NCI-H2029 treated with DMSO at 0.1 percent for 48 hours (cell line): ENCODE results near the gene MVK.
"Not testable (repeated sequence)": the region's sequence is repeated elsewhere in the genome, so short reads cannot be mapped to it uniquely, and the experiment has no call there.

Experiments
- DNase-seq: peaks from one replicate; lab custom pipeline; 2025; lab: John Stamatoyannopoulos, UW

MVK gene

DNA sequence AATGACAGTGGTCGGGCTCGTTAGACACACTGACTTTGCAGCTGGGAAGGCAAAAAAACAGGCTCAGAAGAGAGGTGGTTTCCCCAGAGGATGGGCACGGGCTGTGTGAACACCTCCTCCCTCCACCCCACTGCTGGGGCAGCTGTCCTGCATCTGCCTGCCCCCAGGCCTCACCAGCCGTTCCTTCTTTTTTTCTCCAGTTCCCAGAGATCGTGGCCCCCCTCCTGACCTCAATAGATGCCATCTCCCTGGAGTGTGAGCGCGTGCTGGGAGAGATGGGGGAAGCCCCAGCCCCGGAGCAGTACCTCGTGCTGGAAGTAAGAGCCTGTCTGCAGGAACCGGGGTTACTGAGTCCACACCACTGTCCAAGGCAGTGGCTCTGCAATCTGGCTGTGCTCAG lies 17.4 kb downstream of the MVK start:
- no peak for DNase-seq

DNA sequence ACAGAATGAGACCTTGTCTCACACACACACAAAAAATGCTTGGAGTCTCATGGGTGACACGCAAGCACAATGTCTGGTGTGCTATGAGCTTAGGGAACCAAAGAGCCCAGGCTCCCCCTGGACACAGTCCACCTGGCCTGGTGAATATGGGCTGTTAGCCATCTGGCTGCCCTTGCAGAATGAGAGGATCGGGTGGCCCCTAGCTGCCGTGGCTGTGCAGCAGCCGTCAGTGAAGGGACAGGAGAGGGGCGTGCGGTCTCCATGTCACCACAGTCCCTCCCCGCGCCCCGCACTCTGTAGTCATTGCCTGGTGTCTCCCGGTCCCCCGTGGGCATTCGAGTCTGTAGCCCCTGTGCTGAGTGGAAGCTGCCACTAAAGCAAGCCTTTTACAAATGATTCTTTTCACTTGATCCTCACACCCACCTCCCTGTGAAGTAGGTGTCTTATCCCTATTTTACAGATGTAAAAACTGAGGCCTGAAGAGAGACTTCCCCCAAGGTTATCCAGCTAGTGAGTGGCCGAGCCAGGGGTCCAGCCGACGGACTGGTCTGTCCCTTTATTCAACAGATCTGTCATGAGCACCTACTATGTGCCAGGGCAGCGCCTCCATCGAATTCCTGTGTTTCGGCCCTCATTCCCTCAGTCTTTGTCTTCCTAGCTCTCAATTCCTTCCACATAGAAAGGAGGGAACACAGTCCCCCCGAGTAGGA lies 18.8 kb downstream of the MVK start:
- DNase-seq, result no peak

DNA sequence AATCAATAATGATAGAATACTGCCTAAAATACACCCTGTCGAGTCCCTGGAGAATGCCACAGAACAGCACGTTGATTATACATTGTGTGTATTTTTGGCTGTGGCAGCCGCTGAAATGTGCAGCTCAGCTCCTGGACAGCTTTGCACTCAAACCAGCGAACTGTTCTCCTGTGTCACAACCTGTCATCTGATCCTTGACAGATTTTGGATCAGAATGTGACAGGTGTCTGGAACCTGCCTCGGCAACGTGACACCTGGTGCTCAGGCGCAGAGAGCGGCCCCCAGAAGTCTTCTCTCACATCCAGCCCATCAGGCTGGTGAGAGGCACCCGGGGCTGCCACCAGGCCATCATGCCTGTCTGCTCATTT lies 19.3 kb downstream of the MVK start:
- no peak for DNase-seq

- no peak for DNase-seq
Measured at GRCh38 chr12:109594556-109595317, 21.1 kb downstream of the MVK start.

DNA sequence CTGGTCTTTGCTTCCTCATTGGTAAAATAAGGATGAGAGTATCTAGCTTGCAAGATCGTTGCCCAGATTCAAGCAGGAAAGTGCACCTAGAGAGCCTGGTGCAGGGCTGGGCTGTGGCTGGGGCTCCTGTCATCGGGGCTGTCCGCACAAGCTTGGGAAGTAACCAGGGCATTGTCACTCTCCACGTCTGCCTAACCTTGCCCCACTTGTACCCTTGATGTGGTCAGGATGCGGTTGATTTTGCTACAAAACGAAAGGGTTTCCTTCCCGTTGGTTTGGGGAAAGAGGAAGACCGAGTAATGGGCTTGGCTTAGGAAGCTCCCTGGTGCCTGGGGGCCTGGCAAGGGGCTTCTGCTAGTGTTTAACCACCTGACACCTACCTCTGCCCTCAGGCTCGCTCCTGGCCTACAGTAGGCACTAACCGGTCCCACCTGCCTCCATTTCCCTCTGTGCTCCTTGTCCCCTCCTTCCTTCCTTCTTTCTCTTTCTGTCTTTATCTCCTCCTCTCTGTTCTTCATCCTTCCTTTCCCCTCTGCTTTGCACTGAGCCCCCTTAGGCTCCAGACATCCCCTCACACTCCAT lies 21.8 kb downstream of the MVK start:
- DNase-seq, result no peak

DNA sequence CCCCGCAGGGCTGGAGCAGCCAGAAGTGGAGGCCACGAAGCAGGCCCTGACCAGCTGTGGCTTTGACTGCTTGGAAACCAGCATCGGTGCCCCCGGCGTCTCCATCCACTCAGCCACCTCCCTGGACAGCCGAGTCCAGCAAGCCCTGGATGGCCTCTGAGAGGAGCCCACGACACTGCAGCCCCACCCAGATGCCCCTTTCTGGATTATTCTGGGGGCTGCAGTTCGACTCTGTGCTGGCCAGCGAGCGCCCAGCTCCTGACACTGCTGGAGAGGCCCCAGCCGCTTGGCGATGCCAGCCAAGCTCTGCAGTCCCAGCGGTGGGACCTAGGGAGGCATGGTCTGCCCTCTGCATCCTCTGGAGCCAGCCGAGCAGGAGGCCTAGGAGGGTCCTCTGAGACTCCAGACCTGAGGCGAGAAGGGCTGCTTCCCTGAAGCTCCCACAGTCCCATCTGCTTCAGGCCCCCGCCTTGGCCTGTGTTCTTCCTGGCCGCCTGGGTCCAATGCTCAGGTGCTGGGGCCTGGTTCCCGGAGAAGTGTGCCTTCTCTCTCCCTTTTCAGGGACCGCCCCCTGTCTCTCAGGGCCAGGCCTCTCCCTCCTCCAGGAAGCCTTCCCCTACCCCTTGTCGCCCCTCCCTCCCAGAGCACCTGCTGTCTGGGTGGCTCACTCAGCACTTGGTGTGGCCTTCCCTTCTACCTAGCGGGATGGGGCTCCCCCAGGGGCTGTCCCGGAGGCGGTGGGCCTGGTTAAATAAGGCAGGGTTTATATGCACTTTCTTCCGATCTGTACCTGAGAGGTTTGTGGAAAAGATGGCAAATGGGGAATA lies 23.0 kb downstream of the MVK start:
- no peak for DNase-seq

DNA sequence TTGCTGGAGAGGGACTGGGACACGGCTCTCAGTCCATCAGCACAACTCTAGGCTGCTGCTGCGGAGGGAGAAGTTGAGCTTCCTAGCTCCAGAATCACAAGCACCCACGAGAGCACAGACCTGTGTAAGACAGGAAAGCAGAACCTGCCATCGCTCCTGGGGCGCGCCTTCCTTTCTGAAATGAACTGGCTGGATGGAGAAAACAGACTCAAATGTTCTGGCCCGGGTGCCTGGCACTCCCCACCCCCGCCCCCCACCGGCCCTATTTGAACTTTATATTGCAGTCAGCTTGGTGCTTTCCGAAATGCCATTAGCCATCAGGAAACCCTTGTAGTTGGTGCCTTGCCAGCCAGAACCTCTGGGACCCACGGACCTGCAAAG lies 23.8 kb downstream of the MVK start:
- no peak for DNase-seq

- peak; percentile 39 for DNase-seq
Measured at GRCh38 chr12:109597795-109598427, 24.3 kb downstream of the MVK start.

DNA sequence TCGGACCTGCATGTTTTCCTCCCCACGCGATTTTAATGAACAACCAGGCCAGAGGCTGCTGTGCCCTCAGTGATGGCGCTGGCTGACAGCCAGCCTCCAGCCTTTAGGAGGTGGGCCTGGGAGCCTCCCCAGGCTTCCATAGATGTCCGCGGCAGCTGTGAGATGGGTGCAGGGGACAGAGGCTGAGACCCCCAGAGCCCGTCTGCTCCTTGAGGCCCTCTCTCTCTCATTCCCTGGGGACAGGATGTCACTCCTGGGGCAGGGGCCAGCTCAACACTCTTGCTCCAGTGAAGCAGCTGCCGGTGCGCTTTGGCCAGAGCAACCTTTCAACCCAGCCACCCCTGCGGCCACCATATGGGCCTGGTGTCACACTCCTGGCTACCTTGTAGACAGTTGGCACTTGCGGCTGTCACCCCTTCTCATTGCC lies 24.8 kb downstream of the MVK start:
- no peak for DNase-seq

DNA sequence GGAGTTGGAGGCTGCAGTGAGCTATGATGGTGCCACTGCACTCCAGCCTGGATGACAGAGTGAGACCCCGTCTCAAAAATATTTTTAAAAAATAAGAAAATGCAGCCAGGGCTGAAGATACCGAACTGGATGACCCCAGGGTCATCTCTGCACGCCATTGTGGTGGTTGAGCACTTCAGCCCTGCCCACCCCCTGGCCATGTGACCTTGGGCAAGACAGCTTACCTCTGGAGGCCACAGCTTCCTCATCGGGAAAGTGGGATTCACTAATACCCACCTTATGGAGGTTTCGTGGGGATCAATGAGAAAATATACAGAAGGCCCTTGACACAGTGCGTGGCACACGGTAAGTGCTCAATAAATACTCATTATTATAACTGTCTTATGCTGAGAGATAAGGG lies 25.5 kb downstream of the MVK start:
- no peak for DNase-seq

- no peak for DNase-seq
Measured at GRCh38 chr12:109600481-109600880, 26.9 kb downstream of the MVK start.

DNA sequence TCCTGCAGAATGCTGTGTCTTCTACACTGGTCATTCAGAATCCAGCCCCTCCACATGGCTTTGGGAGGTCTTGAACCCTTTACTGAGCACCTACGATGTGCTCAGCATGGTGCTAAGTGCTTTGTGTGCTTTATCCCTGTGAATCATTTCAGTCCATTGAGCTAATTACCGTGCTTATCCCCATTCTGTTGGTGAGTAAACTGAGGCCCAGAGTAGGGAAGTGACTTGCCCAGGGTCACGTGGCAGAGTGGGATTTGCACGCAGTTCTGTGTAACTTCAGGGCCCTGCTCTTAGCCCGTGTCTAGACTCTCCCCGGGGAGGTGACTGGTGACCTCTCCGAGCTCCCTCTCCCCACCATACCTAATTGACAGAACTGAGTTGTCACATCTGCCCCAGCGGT lies 27.4 kb downstream of the MVK start:
- DNase-seq, result no peak

DNA sequence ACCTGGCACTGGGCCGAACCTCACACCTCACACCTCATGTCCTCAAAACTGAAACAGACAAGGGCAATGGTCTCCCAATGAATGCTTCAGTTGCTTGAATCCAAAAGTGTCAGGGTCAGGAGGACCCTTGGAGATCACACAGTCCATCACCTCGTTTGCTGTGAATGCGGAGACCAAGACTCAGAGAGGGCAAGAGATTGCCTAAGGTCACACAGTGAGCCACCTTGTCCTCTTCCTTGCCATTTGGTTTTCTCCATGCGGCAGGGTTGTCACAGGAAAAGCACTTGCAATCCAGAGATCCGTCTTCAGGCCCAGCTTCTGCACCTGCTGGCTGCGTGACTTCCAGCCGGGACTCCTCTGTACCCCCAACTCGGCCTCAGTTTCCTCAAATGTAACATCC lies 28.0 kb downstream of the MVK start:
- DNase-seq, result no peak

DNA sequence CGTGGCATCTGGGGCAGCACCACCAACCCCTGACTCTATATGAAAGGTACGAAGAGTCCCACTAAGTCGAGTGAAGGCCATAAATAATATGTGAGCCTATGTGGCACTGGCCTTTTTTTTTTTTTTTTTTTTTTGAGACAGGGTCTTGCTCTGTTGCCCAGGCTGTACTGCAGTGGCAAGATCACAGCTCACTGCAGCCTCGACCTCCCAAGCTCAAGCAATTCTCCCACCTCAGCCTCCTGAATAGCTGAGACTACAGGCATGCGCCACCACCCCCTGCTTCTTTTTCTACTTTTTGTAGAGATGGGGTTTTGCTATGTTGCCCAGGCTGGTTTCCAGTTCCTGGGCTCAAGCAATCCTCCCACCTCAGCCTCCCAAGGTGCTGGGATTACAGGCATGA lies 28.5 kb downstream of the MVK start:
- not testable (repeated sequence) for DNase-seq

DNA sequence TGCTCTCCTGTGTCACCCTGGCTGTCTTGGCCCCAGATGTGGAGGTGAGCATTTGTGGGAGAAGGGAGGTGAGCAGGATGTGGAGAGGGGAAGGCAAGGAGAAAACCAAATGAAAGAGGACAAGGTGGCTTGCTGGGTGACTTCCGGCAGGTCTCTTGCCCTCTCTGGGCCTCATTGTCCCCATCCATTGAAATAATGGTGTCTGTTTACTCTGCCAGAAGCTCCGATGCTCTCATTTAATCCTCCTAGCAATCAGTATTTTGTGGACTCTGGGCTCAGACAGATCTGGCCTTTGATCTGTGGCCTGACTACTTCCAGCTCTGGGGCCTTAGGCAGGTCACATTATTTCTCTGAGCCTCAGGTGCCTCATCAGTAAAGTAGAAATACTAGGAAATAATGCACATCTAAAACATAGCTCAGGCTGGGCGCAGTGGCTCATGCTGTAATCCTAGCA lies 30.6 kb downstream of the MVK start:
- no peak for DNase-seq

GRCh38 chr12:109605016-109605415 lies 31.4 kb downstream of the MVK start:
- no peak for DNase-seq

DNA sequence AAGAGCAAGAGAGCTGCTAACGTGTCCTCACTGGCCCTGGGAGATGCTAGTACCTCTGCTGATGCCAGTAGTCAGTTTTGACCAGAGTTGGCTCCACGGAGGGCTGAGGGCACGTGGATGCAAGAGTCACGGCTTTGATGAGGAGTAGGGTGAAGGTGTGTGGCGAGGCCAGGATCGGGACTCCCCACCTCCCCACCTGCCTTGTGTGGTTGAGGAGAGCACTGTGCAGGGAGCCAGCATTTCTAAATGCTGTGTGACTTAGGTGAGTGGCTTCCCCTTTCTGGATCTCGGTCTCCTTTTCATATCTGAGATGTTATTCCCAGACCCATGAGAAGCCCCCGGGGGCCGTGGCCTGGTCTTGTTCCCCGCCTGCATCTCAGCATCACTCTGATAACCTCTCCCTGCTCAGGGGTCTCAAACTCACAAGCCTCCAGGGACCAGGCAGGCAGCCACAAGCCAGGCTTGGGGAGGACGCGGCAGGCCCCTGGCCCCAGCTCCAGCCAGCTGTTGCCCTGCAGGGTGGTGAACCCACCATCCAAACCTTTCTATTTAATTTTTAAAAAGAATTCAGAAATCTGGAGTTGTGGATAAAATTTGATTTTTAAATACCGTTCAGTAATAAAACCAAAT lies 32.1 kb downstream of the MVK start:
- DNase-seq, result no peak

DNA sequence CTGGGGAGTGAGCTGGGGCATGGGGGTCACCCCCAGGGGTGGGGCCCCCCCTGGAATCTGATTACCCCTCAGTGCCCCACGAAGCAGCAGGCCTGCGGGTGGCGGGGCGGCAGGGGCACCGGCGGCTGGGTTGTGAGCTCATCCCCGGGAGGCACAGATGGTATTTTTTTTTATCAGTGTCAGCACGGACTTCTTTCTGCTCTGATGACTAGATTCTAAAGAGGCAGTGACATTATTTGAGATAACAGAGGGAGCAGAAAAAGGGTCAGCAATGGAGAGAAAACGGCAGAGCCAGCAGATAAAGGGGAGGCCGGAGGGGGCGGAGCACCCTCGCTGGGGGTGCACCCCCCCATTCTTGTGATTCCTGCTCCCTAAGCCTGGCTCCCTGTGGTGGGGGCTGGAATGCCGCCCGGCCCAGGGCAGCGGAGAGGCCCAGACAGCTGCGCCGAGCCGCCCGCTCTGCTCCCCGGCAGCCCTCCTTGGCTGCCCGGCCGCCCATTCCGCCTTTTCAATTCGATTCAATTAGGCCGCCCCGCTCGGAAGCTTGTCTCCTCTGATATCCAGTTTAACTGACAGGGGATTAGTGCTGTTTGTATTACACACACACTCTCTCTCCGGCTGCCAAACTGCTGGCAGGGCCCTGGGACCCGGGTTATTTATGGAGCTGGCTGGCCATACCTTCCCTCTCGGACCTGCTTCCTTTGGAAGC lies 32.9 kb downstream of the MVK start:
- no peak for DNase-seq

- DNase-seq, result no peak
Measured at GRCh38 chr12:109607618-109608017, 34.0 kb downstream of the MVK start.

DNA sequence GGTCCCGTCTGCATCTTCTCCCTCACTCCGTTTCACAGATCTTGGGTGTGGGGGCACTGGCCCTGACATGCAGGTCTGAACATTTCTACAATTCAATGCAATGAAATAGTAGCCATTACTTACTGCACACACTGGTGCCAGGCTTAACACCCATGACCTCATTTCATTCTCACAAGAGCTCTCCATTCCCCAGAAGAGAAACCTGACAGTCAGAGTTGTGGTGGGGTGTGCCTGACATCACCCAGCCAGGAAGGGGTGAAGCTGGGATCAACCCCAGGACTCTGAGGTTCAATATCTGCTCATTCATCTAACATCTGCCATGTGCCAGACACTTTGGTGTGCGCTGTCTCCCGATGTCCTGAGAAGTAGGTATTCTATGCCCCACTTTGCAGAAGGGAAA lies 34.7 kb downstream of the MVK start:
- no peak for DNase-seq

GRCh38 chr12:109608793-109609192 lies 35.2 kb downstream of the MVK start:
- no peak for DNase-seq
